H1 (cell line): Measurements from ENCODE around the gene MRTFB. TPM values are rescaled to one million over a fixed set of nuclear protein-coding genes. Genes with fewer than 3 reads are reported as not detected.

Experiments
- CTCF ChIA-PET: fragments of 300-600 bp; sonication (Branson Sonifier 250); formaldehyde crosslinking; loops from one replicate; lab custom pipeline; 2021; ENCODE audit not compliant: partially characterized antibody; lab: Charles Lee
- POLR2A ChIA-PET: fragments of 300-600 bp; sonication (Branson Sonifier 250); formaldehyde crosslinking; loops from one replicate; lab custom pipeline; 2021; ENCODE audit warnings: inconsistent platforms; ENCODE audit not compliant: partially characterized antibody; lab: Charles Lee
- DNase-seq, 2 experiments: peaks; one replicate each; pipeline versions ENCODE4 v3.0.0 to v3.0.0-alpha.2; 2010 to 2022; ENCODE audit warnings: low spot score in 2 of 2, low read depth in 1 of 2, mixed read lengths in 1 of 2
- FAIRE-seq: peaks from 2 replicates; lab custom pipeline; 2011; peaks lifted over from hg19 to GRCh38; lab: Jason Lieb, UNC
- H2AFZ ChIP-seq: 2 replicates; pipeline ENCODE4 v1.8.1; 2012; ENCODE audit warnings: low read length, inconsistent platforms
- H2AK5ac ChIP-seq: 2 replicates; pipeline ENCODE4 v1.6.1; 2013; ENCODE audit warnings: low read depth, low read length
- H2BK120ac ChIP-seq: replicated peaks from 2 replicates; pipeline ENCODE3; 2013; ENCODE audit warnings: low read depth, low read length, inconsistent platforms
- H2BK12ac ChIP-seq: 2 replicates; pipeline ENCODE4 v1.6.1; 2013; ENCODE audit warnings: low read depth, low read length
- H2BK15ac ChIP-seq: 2 replicates; pipeline ENCODE4 v1.6.1; 2013; ENCODE audit warnings: low read length
- H2BK20ac ChIP-seq: 2 replicates; pipeline ENCODE4 v1.6.1; 2013; ENCODE audit warnings: low read length
- H2BK5ac ChIP-seq: 2 replicates; pipeline ENCODE4 v1.6.1; 2013; ENCODE audit warnings: low read depth, low read length
- H3K14ac ChIP-seq: 2 replicates; pipeline ENCODE4 v1.6.1; 2013; ENCODE audit warnings: inconsistent platforms; ENCODE audit not compliant: insufficient read length
- H3K18ac ChIP-seq: 2 replicates; pipeline ENCODE4 v1.6.1; 2013; ENCODE audit warnings: low read length; ENCODE audit errors: extremely low read depth
- H3K23ac ChIP-seq: 2 replicates; pipeline ENCODE4 v1.6.1; 2013; ENCODE audit warnings: inconsistent platforms; ENCODE audit not compliant: insufficient read length
- H3K23me2 ChIP-seq: 2 replicates; pipeline ENCODE4 v1.6.1; 2013; ENCODE audit warnings: low read depth, low read length
- H3K27ac ChIP-seq: 2 replicates; pipeline ENCODE4 v1.6.1; 2011; ENCODE audit warnings: low read depth, low read length, inconsistent platforms
- H3K27me3 ChIP-seq, 4 experiments: replicated peaks in 1 of 4; 1 replicate in 1 of 4; 2 replicates in 3 of 4; pipeline versions ENCODE4 v1.6.1 to v1.8.1; 2011 to 2013; ENCODE audit warnings: low read length in 3 of 4, mild to moderate bottlenecking in 3 of 4, inconsistent platforms in 2 of 4, mixed read lengths in 2 of 4, moderate library complexity in 1 of 4; ENCODE audit not compliant: control insufficient read depth in 3 of 4, insufficient read depth in 3 of 4; ENCODE audit errors: extremely low read depth in 1 of 4
- H3K36me3 ChIP-seq, 4 experiments: 2 replicates each; pipeline versions ENCODE4 v1.6.1 to v1.8.1; 2011 to 2013; ENCODE audit warnings: mild to moderate bottlenecking in 4 of 4, low read length in 3 of 4, moderate library complexity in 2 of 4, control low read depth in 1 of 4, inconsistent platforms in 1 of 4; ENCODE audit not compliant: insufficient read depth in 4 of 4, control insufficient read depth in 2 of 4
- H3K4ac ChIP-seq: replicated peaks from 2 replicates; pipeline ENCODE3; 2013; ENCODE audit warnings: low read length, low read depth, mixed read lengths, inconsistent platforms; ENCODE audit not compliant: insufficient read length
- H3K4me1 ChIP-seq, 4 experiments: replicated peaks in 1 of 4; 1 replicate in 1 of 4; 2 replicates in 3 of 4; pipeline versions ENCODE4 v1.6.1 to v1.8.1; 2011 to 2013; ENCODE audit warnings: low read length in 3 of 4, inconsistent platforms in 2 of 4, mixed read lengths in 1 of 4; ENCODE audit not compliant: insufficient read depth in 4 of 4, control insufficient read depth in 3 of 4
- H3K4me2 ChIP-seq, 2 experiments: 2 replicates each; pipeline versions ENCODE4 v1.6.1 to v1.8.1; 2011 to 2013; ENCODE audit warnings: low read depth in 2 of 2, low read length in 2 of 2, control low read depth in 1 of 2, inconsistent platforms in 1 of 2, mild to moderate bottlenecking in 1 of 2; ENCODE audit not compliant: insufficient read depth in 1 of 2
- H3K4me3 ChIP-seq, 4 experiments: fragments of 200-600, 300-600 bp in 1 of 4; sonication (generic), shearing (Covaris generic), sonication (Bioruptor Twin) in 1 of 4; 2 replicates each; pipeline versions ENCODE4 v1.5.1 to v1.8.1; 2011 to 2016; ENCODE audit warnings: low read length in 4 of 4, low read depth in 3 of 4, control low read depth in 2 of 4, inconsistent platforms in 2 of 4, mild to moderate bottlenecking in 2 of 4, mixed read lengths in 1 of 4, moderate library complexity in 1 of 4; ENCODE audit not compliant: insufficient read depth in 2 of 4; ENCODE audit errors: extremely low read depth in 1 of 4
- H3K56ac ChIP-seq: replicated peaks from 2 replicates; pipeline ENCODE3; 2013; ENCODE audit warnings: low read depth, mild to moderate bottlenecking, mixed read lengths, low read length, inconsistent platforms; ENCODE audit not compliant: insufficient read length
- H3K79me1 ChIP-seq: 2 replicates; pipeline ENCODE4 v1.6.1; 2013; ENCODE audit warnings: low read depth, low read length, control low read depth
- H3K79me2 ChIP-seq, 2 experiments: 2 replicates each; pipeline versions ENCODE4 v1.6.1 to v1.8.1; 2012 to 2013; ENCODE audit warnings: low read length in 2 of 2, mild to moderate bottlenecking in 2 of 2, inconsistent platforms in 1 of 2; ENCODE audit not compliant: insufficient read depth in 2 of 2, control insufficient read depth in 1 of 2
- H3K9ac ChIP-seq, 4 experiments: replicated peaks in 1 of 4; 1 replicate in 1 of 4; 2 replicates in 3 of 4; pipeline versions ENCODE4 v1.6.1 to v1.8.1; 2011 to 2013; ENCODE audit warnings: low read depth in 3 of 4, low read length in 3 of 4, control low read depth in 2 of 4, mild to moderate bottlenecking in 2 of 4, moderate library complexity in 2 of 4, inconsistent platforms in 1 of 4; ENCODE audit errors: extremely low read depth in 1 of 4
- H3K9me3 ChIP-seq, 2 experiments: 2 replicates each; pipeline versions ENCODE4 v1.6.1 to v1.8.1; 2012 to 2013; ENCODE audit warnings: mild to moderate bottlenecking in 2 of 2, moderate library complexity in 2 of 2, control low read depth in 1 of 2, inconsistent platforms in 1 of 2, low read depth in 1 of 2, low read length in 1 of 2, mixed read lengths in 1 of 2; ENCODE audit not compliant: insufficient read depth in 2 of 2
- H4K20me1 ChIP-seq, 2 experiments: replicated peaks in 1 of 2; 2 replicates each; pipeline versions ENCODE3 to v1.8.1; 2011 to 2013; ENCODE audit warnings: inconsistent platforms in 2 of 2, low read length in 2 of 2, mild to moderate bottlenecking in 1 of 2; ENCODE audit not compliant: insufficient read depth in 2 of 2, control insufficient read depth in 1 of 2
- H4K5ac ChIP-seq: 2 replicates; pipeline ENCODE4 v1.6.1; 2013; ENCODE audit warnings: low read length, low read depth, mixed read lengths, inconsistent platforms; ENCODE audit not compliant: insufficient read length
- H4K8ac ChIP-seq: 2 replicates; pipeline ENCODE4 v1.8.0; 2013; ENCODE audit warnings: mild to moderate bottlenecking, moderate library complexity, low read length, inconsistent platforms; ENCODE audit not compliant: insufficient read depth; ENCODE audit errors: extremely low read depth
- H4K91ac ChIP-seq: replicated peaks from 2 replicates; pipeline ENCODE3; 2013; ENCODE audit warnings: low read length, mixed read lengths, inconsistent platforms; ENCODE audit not compliant: insufficient read length
- ASH2L ChIP-seq: fragments of 200-600, 300-600 bp; sonication (generic); IDR thresholded peaks from one replicate; pipeline ENCODE4 v1.7.1; 2017; ENCODE audit warnings: low read length
- CBX5 ChIP-seq: fragments of 300-800, 300-1000 bp; sonication (generic); IDR thresholded peaks from 2 replicates; pipeline ENCODE4 v1.7.1; 2016; ENCODE audit warnings: antibody characterized with exemption, low read length, low read depth
- CHD1 ChIP-seq: IDR thresholded peaks from 2 replicates; pipeline ENCODE4 v1.6.1; 2012; ENCODE audit warnings: low read depth, low read length, improper control_type of control experiment
- FOSL1 ChIP-seq: IDR thresholded peaks from 2 replicates; pipeline ENCODE4 v1.6.1; 2011; ENCODE audit warnings: mild to moderate bottlenecking, low read depth, low read length, moderate library complexity; ENCODE audit not compliant: insufficient read depth
- JUND ChIP-seq: IDR thresholded peaks from 2 replicates; pipeline ENCODE4 v1.6.1; 2011; ENCODE audit warnings: mild to moderate bottlenecking, improper control_type of control experiment, low read length
- KDM5A ChIP-seq: fragments of 200-600 bp; IDR thresholded peaks from 2 replicates; pipeline ENCODE4 v1.7.1; 2012; ENCODE audit warnings: mild to moderate bottlenecking, low read length, inconsistent platforms, mixed read lengths
- POLR2AphosphoS5 ChIP-seq: IDR thresholded peaks from 2 replicates; pipeline ENCODE4 v1.6.1; 2011; ENCODE audit warnings: low read depth, low read length
- SP1 ChIP-seq: IDR thresholded peaks from 2 replicates; pipeline ENCODE4 v1.6.1; 2011; ENCODE audit warnings: low read depth, low read length
- SUZ12 ChIP-seq: fragments of 200-600 bp; sonication (generic); IDR thresholded peaks from 2 replicates; pipeline ENCODE4 v1.6.1; 2012; ENCODE audit warnings: mild to moderate bottlenecking, inconsistent platforms, low read length, moderate library complexity, mixed read lengths
- ZNF274 ChIP-seq: IDR thresholded peaks from 2 replicates; pipeline ENCODE4 v1.7.0; 2012; ENCODE audit warnings: low read length, borderline replicate concordance; ENCODE audit errors: extremely low read depth
- WGBS, 2 experiments: shearing (Covaris generic) in 1 of 2; methylation state at CpG; one replicate each; pipeline versions ENCODE4 v1.1.6 to v1.1.7; 2013 to 2015; ENCODE audit warnings: low lambda C conversion rate in 2 of 2, mixed read lengths in 2 of 2, inconsistent platforms in 1 of 2, low coverage in 1 of 2, missing lambda C conversion rate in 1 of 2; ENCODE audit not compliant: insufficient replicate concordance in 2 of 2, insufficient coverage in 1 of 2, insufficient read length in 1 of 2; ENCODE audit errors: extremely low coverage in 1 of 2, missing lambda C conversion rate in 1 of 2; 5-methylcytosine and 5-hydroxymethylcytosine counted together
- polyA plus RNA-seq, 7 experiments: library from polyadenylated mRNA; depleted of rRNA in 3 of 7; stranded (reverse) in 5 of 7; unstranded in 2 of 7; fragments of >200 nt in 5 of 7; fragments of 200-250 nt in 2 of 7; gene quantifications; 1 replicate in 5 of 7; 2 replicates in 1 of 7; 4 replicates in 1 of 7; pipeline versions ENCODE4 v1.2.1 to v1.2.3, GENCODE V29; 2011 to 2013; ENCODE audit warnings: missing spikeins in 2 of 7, mixed read lengths in 2 of 7
- total RNA-seq: library from RNA; stranded (reverse); fragmentation: NEBNext Ultra II Directional; extraction: Animal tissue kit (Norgen Biotek cat#: 25700); gene quantifications from 2 replicates; pipeline ENCODE4 v1.2.1, GENCODE V29; 2021

Gene MRTFB
- total and polyA plus RNA-seq, 2 of the 8 experiments (the other 6 are each of a cell fraction or from before 2014, with no cell fraction given) = 13.5 to 34.9 TPM

DNA sequence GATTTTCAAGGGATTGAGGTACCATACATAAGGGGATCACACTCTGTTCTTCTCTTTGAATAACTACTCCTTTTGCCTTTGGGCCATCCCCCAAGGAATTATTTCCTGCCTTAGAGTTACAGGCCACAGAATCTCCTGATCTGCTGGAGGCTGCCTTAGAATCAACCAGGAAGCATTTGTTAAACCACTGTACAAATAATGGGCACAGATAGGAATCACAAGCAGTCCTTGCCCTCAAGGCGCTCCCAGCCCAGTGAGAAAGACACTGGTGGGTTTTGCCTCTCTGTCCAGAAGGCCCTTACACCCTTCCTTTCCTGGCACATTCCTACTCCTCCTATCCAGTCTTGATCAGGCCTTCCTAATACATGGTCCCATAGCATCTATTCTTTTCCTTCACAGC lies 45.9 kb downstream of the MRTFB start:
- no peak overlapping the region for H3K4me2 ChIP-seq
- H2AFZ ChIP-seq = no peak overlapping the region
- H3K27me3 ChIP-seq = no peaks in the 10 kb centered on the region
- H3K56ac ChIP-seq = no peak overlapping the region
- H2BK20ac ChIP-seq = no peak overlapping the region
- DNase-seq = no peak
- no peak overlapping the region for H3K23ac ChIP-seq
- no peaks in the 10 kb centered on the region for H3K4me1 ChIP-seq
- no peak overlapping the region for H3K9ac ChIP-seq
- no peak overlapping the region for H2BK15ac ChIP-seq
- H2BK120ac ChIP-seq = no peak overlapping the region
- H3K79me2 ChIP-seq = peaks cover 0 to 52% of the 10 kb centered on the region in 2 experiments; a peak in 2 of 4 replicates
- WGBS, 2 experiments = 87% methylated on average over 1 of the region's 1 CpG; no CpG with 5 or more reads in 1 of the 2 experiments
- H4K8ac ChIP-seq = no peak overlapping the region
- no peak overlapping the region for H3K27ac ChIP-seq
- no peaks in the 10 kb centered on the region for H3K36me3 ChIP-seq
- H3K14ac ChIP-seq = no peak overlapping the region
- ChIA-PET POLR2A (no interaction called here), CTCF (no interaction called here)
- H3K23me2 ChIP-seq = no peaks in the 10 kb centered on the region
- no peak overlapping the region for H4K91ac ChIP-seq
- no peaks in the 10 kb centered on the region for H3K9me3 ChIP-seq
- H2AK5ac ChIP-seq = no peak overlapping the region
- H2BK12ac ChIP-seq = no peak overlapping the region
- H3K79me1 ChIP-seq = peaks cover 4% of the 10 kb centered on the region
- no peak overlapping the region for H3K18ac ChIP-seq
- H2BK5ac ChIP-seq = no peak overlapping the region
- H4K5ac ChIP-seq = no peak overlapping the region
- no peak for FAIRE-seq
- no peak overlapping the region for H3K4me3 ChIP-seq
- no peak overlapping the region for H3K4ac ChIP-seq
- peaks cover 2 to 8% of the 10 kb centered on the region in 2 experiments for H4K20me1 ChIP-seq
- TF ChIP-seq POLR2AphosphoS5 (no peak), CHD1 (no peak), FOSL1 (no peak), ZNF274 (no peak), JUND (no peak), ASH2L (no peak), SP1 (no peak), KDM5A (no peak), CBX5 (no peak), SUZ12 (no peak)
